ENCODE results near the gene SND1. TPM values are rescaled to one million over a fixed set of nuclear protein-coding genes. Genes with fewer than 3 reads are reported as not detected.
A peak's percentile ranks its signal among the peaks of the same experiment; 100 is the strongest.

Gene SND1
- total and polyA plus RNA-seq, 4 donors, result 59.4 to 214 (median 84.1) TPM

DNA sequence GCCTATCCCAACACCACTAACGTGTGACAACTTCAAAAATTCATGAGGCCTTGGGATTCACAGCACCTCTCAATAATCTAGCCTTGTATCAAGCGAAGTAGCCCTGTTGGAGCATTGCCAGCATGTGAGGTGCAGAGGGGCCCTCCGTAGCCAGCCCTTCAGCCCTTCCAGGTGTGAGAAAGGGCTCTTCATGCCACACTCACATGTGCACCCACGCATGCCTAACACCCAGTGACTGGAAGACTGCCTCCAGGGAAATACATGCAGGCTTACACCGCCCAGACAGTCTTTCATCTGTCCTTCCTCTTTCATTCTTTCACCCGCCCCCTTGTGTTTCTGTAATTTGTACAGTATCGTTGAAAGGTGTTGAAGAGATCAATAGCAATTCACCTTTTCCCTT, 353.1 kb downstream of the SND1 start (continued):
- TF ChIP-seq MAX (IDR thresholded peaks at IDR 0.05), result no peak

GRCh38 chr7:128005759-128006159, 353.8 kb downstream of the SND1 start:
- H3K4me1 ChIP-seq (ENCODE audit: control insufficient read depth in 4 of 4, insufficient read depth in 4 of 4, low read length in 3 of 4), result peaks cover 19 to 60% (median 47%) of the 10 kb centered on the region in 4 donors
- no peaks in the 10 kb centered on the region for H3K36me3 ChIP-seq (ENCODE audit: control insufficient read depth in 4 of 4, insufficient read depth in 3 of 4, low read depth in 1 of 4, low read length in 3 of 4)
- no peak overlapping the region for H3K9ac ChIP-seq (ENCODE audit: low read depth in 1 of 2, low read length in 2 of 2)
- H3K4me3 ChIP-seq (ENCODE audit: low read depth in 1 of 3, low read length in 3 of 3), result no peak overlapping the region
- no peaks in the 10 kb centered on the region for H3K9me3 ChIP-seq (ENCODE audit: control insufficient read depth in 4 of 4, low read length in 3 of 4)
- 37% methylated on average over 3 of the region's 3 CpGs for WGBS
- peak overlapping the region in 1 of 2 donors; percentile 11 for H3K27ac ChIP-seq (ENCODE audit: low read depth in 1 of 2, low read length in 2 of 2)
- no peak for DNase-seq (ENCODE audit: low spot score)
- no peaks in the 10 kb centered on the region for H3K27me3 ChIP-seq (ENCODE audit: control insufficient read depth in 4 of 4, insufficient read depth in 4 of 4, low read length in 3 of 4)
- peak; percentile 95 for TF ChIP-seq HNF4G (IDR thresholded peaks at IDR 0.05)
- peak; percentile 96 to 98 for TF ChIP-seq HNF4A (conservative IDR thresholded peaks at IDR 0.05)
- peak; percentile 11 to 46 for TF ChIP-seq RAD21 (IDR thresholded peaks at IDR 0.05)
- TF ChIP-seq GABPA (IDR thresholded peaks at IDR 0.05 in 1 of 2, conservative IDR thresholded peaks at IDR 0.05 in 1 of 2), result no peak
- TF ChIP-seq TAF1 (conservative IDR thresholded peaks at IDR 0.05), result no peak
- peak; percentile 58 for TF ChIP-seq YY1 (IDR thresholded peaks at IDR 0.05)
- no peak for TF ChIP-seq MAX (IDR thresholded peaks at IDR 0.05)
- peak; percentile 92 for TF ChIP-seq SP1 (IDR thresholded peaks at IDR 0.05)
- peak; percentile 19 for TF ChIP-seq FOXA1 (IDR thresholded peaks at IDR 0.05)
- TF ChIP-seq, protein P1, sequence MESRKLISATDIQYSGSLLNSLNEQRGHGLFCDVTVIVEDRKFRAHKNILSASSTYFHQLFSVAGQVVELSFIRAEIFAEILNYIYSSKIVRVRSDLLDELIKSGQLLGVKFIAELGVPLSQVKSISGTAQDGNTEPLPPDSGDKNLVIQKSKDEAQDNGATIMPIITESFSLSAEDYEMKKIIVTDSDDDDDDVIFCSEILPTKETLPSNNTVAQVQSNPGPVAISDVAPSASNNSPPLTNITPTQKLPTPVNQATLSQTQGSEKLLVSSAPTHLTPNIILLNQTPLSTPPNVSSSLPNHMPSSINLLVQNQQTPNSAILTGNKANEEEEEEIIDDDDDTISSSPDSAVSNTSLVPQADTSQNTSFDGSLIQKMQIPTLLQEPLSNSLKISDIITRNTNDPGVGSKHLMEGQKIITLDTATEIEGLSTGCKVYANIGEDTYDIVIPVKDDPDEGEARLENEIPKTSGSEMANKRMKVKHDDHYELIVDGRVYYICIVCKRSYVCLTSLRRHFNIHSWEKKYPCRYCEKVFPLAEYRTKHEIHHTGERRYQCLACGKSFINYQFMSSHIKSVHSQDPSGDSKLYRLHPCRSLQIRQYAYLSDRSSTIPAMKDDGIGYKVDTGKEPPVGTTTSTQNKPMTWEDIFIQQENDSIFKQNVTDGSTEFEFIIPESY (IDR thresholded peaks at IDR 0.05), result peak; percentile 42
- TF ChIP-seq, protein P2, sequence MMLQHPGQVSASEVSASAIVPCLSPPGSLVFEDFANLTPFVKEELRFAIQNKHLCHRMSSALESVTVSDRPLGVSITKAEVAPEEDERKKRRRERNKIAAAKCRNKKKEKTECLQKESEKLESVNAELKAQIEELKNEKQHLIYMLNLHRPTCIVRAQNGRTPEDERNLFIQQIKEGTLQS (IDR thresholded peaks at IDR 0.05), result peak; percentile 47
- TF ChIP-seq NR2F2 (IDR thresholded peaks at IDR 0.05), result peak; percentile 93
- TF ChIP-seq EGR1 (IDR thresholded peaks at IDR 0.05; ENCODE audit: low read depth in 2 of 2), result peak in 1 of 2 donors; percentile 38
- TF ChIP-seq REST (IDR thresholded peaks at IDR 0.05), result no peak
- TF ChIP-seq FOXA2 (IDR thresholded peaks at IDR 0.05), result no peak
- TF ChIP-seq RXRA (IDR thresholded peaks at IDR 0.05), result peak; percentile 93 to 97
- TF ChIP-seq JUND (IDR thresholded peaks at IDR 0.05), result peak; percentile 51 to 60
- TF ChIP-seq CTCF (IDR thresholded peaks at IDR 0.05; ENCODE audit: low read depth, low read length, missing input control), result no peak

Measured in liver (tissue), 9 donors.